GM18499 (cell line): ENCODE data around the gene AMN.

ENCODE experiments used
- ATAC-seq: cut with Tn5 transposase; IDR thresholded peaks from one replicate; pipeline ENCODE4 v1.9.1; 2021; ENCODE audit warnings: moderate number of reproducible peaks; ENCODE audit not compliant: insufficient read depth, unreplicated experiment

AMN gene

GRCh38 chr14:102962111-102962627 is 39.7 kb downstream of the AMN start:
- no peak for ATAC-seq

GRCh38 chr14:102964152-102964730 is 41.8 kb downstream of the AMN start:
- ATAC-seq: no peak

GRCh38 chr14:102965282-102965681 is 42.8 kb downstream of the AMN start:
- no peak for ATAC-seq

- ATAC-seq: no peak
Observed at GRCh38 chr14:102965971-102966655, 43.6 kb downstream of the AMN start.

GRCh38 chr14:102966681-102967505 is 44.4 kb downstream of the AMN start:
- no peak for ATAC-seq

- ATAC-seq: no peak
Observed at GRCh38 chr14:102967506-102967795, 45.0 kb downstream of the AMN start.

- ATAC-seq: no peak
Observed at GRCh38 chr14:102968306-102968705, 45.8 kb downstream of the AMN start.

- no peak for ATAC-seq
Observed at GRCh38 chr14:102969060-102969791, 46.8 kb downstream of the AMN start.

GRCh38 chr14:102969901-102970300 is 47.4 kb downstream of the AMN start:
- no peak for ATAC-seq

- no peak for ATAC-seq
Observed at GRCh38 chr14:102970496-102970895, 48.0 kb downstream of the AMN start.

GRCh38 chr14:102971314-102971713 is 48.9 kb downstream of the AMN start:
- no peak for ATAC-seq

- no peak for ATAC-seq
Observed at GRCh38 chr14:102971836-102972606, 49.6 kb downstream of the AMN start.

GRCh38 chr14:102973706-102974285 is 51.3 kb downstream of the AMN start:
- ATAC-seq: no peak

GRCh38 chr14:102975662-102976061 is 53.2 kb downstream of the AMN start:
- ATAC-seq: no peak

GRCh38 chr14:102977475-102977874 is 55.0 kb downstream of the AMN start:
- no peak for ATAC-seq

- no peak for ATAC-seq
Observed at GRCh38 chr14:102979406-102979805, 56.9 kb downstream of the AMN start.

GRCh38 chr14:102980409-102980810 is 57.9 kb downstream of the AMN start:
- no peak for ATAC-seq
